ENCODE measurements around the gene NFIB. TPM values are rescaled to one million over a fixed set of nuclear protein-coding genes. Genes with fewer than 3 reads are reported as not detected.

NFIB gene
- total RNA-seq, 1 experiment from 2014 or later: 14.3 TPM

- Histone ChIP-seq H2AK5ac (ENCODE audit: insufficient read length, low read length) (no peak overlapping the region), H3K4me2 (ENCODE audit: insufficient read depth, insufficient read length, low read length) (no peak overlapping the region), H3K79me1 (ENCODE audit: insufficient read depth, low read depth, low read length, poor library complexity, severe bottlenecking) (no peaks in the 10 kb centered on the region), H2AFZ (ENCODE audit: low read length) (no peak overlapping the region), H3K4ac (ENCODE audit: low read depth, low read length) (no peak overlapping the region), H3K27me3 (ENCODE audit: insufficient read depth, low read length) (no peaks in the 10 kb centered on the region), H3K14ac (ENCODE audit: insufficient read depth, low read length) (no peak overlapping the region), H3K9me3 (ENCODE audit: control insufficient read depth, low read depth, low read length) (no peaks in the 10 kb centered on the region), H2BK120ac (ENCODE audit: low read depth, low read length, poor library complexity, severe bottlenecking) (no peak overlapping the region), H3K79me2 (ENCODE audit: insufficient read depth, low read length) (no peaks in the 10 kb centered on the region), H3K9ac (ENCODE audit: extremely low read depth, insufficient read length, low read length) (no peak overlapping the region), H2BK15ac (ENCODE audit: low read depth, low read length) (no peak overlapping the region), H3K56ac (ENCODE audit: insufficient read length, low read depth, low read length) (no peak overlapping the region), H3T11ph (ENCODE audit: low read length) (no peak overlapping the region), H2BK5ac (ENCODE audit: insufficient read length, low read length) (no peak overlapping the region), H3K27ac (ENCODE audit: insufficient read length, low read depth, low read length) (no peak overlapping the region), H4K5ac (ENCODE audit: insufficient read length, low read depth, low read length) (no peak overlapping the region), H3K4me1 (ENCODE audit: insufficient read depth, low read length) (no peaks in the 10 kb centered on the region), H3K23ac (ENCODE audit: insufficient read length, low read depth, low read length) (no peak overlapping the region), H2BK20ac (ENCODE audit: low read depth, low read length, poor library complexity, severe bottlenecking) (no peak overlapping the region), H4K20me1 (ENCODE audit: control insufficient read depth, insufficient read depth, insufficient read length) (no peaks in the 10 kb centered on the region), H4K91ac (ENCODE audit: insufficient read length, low read depth, low read length) (no peak overlapping the region), H3K18ac (ENCODE audit: insufficient read length, low read depth, low read length) (no peak overlapping the region), H3K23me2 (ENCODE audit: insufficient read length, low read depth, low read length, poor library complexity, severe bottlenecking) (no peaks in the 10 kb centered on the region), H2BK12ac (ENCODE audit: insufficient read length, low read depth, low read length) (no peak overlapping the region), H4K8ac (replicated peaks; ENCODE audit: insufficient read length, low read depth, low read length) (no peak overlapping the region)
- WGBS (ENCODE audit: extremely low coverage, insufficient read length, low lambda C conversion rate): no CpG with 5 or more reads among the region's 8 CpGs
- H3K4me1 Mint-ChIP-seq: peaks cover 0 to 3% of the 10 kb centered on the region in 2 experiments; a peak in 2 of 4 replicates
- H3K27me3 Mint-ChIP-seq (ENCODE audit: low read depth): no peaks in the 10 kb centered on the region
- no peak overlapping the region for H3K4me3 Mint-ChIP-seq
- H3K27ac Mint-ChIP-seq: no peak overlapping the region
- DNase-seq: no peak
- no peak for TF ChIP-seq CTCF (conservative IDR thresholded peaks at IDR 0.05)
- peaks cover 0 to 10% (median 5%) of the 10 kb centered on the region in 3 experiments; a peak in 4 of 7 replicates for H3K36me3 Mint-ChIP-seq (ENCODE audit: insufficient read depth in 1 of 3, low read depth in 3 of 3)
- H3K9me3 Mint-ChIP-seq: no peaks in the 10 kb centered on the region
These were observed 167.6 kb downstream of the NFIB start for GRCh38 chr9:14146201-14146874.

All from H9 (cell line).